SW480 (cell line): ENCODE data around the gene EXOC6B.

Source experiments
- DNase-seq: peaks from one replicate; pipeline ENCODE4 v3.0.0-alpha.2; 2016; ENCODE audit warnings: low spot score

Gene EXOC6B

GRCh38 chr2:72731116-72731515 is 94.7 kb downstream of the EXOC6B start:
- DNase-seq = no peak

DNA sequence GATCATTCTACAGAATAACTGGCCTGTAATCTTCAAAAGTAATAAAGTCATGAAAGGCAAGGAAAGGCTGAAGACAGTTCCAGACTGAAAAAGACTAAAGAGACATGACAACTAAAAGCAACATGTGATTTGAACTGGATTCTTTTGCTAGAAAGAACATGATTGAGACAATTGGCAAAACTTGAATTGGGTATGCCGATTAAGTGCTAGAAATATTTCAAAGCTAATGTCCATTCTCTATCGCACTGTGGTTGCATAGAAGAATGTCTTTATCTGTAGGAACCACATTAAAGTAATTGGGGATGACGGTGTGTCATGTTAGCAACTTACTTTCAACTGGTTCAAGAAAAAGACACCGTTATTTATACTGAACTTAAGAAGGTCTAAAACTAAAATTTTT is 98.5 kb downstream of the EXOC6B start:
- DNase-seq = no peak

- no peak for DNase-seq
These were observed 102.0 kb downstream of the EXOC6B start for GRCh38 chr2:72723769-72724370.

DNA sequence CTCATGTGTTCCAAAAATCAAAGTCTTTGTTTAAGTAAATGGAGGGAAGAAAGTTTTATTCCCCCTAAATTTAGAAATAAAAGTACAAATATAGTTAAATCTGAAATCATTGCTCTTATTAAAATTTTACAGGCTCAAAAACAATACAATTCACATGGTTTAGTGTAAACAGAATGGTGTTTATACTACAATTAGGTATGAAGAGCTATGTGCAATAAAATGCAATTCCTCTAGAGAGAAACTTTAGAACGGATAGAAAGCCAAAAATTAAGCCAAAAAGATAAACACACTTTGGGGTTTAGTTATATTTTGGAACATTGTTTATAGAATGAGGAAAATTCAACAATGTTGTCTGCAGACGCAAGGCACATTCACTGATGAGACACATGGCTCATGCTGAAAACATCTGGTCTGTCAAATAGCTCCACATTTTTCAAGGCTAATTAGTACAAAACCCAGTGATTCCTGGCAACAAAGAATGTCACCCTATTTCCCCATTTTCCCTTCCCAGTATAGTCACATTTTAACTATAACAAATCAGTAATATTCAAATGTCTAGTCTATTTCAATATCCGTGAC is 103.3 kb downstream of the EXOC6B start:
- DNase-seq = no peak

- DNase-seq = no peak
These were observed 106.4 kb downstream of the EXOC6B start for GRCh38 chr2:72719416-72719815.

- no peak for DNase-seq
These were observed 107.0 kb downstream of the EXOC6B start for GRCh38 chr2:72718876-72719275.

GRCh38 chr2:72716601-72717000 is 109.2 kb downstream of the EXOC6B start:
- no peak for DNase-seq

DNA sequence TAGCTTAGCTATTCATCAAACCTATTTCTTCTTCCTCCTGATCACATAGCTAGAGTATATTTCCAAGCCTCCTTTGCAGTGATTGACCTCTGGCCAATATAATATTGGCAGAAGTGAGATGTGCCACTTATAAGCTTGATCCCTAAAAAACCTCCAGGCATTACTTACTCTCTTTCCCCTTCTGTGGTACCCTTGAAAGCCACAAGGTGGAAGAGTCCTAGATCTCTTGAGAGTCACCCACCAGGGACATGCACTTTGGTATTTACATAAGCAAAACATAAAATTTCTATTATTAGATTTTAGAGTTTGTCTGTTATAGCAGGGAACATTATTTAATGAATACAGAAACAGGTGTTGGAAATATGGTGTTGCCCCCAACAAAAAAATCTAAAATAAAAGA is 112.0 kb downstream of the EXOC6B start:
- DNase-seq = no peak

GRCh38 chr2:72712977-72713376 is 112.9 kb downstream of the EXOC6B start:
- no peak for DNase-seq

- no peak for DNase-seq
These were observed 113.5 kb downstream of the EXOC6B start for GRCh38 chr2:72712304-72712703.

DNA sequence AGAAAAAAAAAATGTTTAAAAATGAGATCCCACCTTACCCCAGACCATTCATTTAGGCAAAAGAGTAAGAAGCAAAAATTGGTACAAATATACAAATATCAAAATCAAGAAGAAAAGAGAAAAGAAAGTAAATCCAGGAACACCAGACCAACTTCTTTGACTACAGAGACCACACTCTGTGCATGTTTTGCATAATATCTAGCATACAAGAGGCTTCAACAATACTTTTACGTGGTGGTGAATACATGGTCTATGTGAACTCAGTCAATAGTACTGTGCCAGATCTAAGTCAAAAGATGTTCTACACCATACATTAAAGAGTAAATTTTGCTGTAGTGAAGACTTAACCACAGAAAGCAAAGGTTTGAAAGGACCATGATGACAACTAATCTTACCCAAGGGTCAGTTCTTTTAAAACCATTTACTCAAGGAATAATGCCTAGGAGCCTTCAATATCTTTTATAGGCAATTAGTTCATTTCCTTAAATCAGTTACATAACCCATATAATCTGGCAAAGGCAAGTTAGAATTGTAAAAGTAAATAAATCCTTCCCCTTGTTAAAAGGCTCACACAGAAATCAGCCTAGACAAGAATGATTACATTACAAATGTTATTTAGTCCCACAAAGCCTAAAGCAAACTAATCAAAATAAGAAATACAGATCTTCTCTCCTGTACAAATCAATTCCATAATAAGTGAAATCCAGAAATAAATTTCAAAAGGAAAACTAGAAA is 115.2 kb downstream of the EXOC6B start:
- no peak for DNase-seq

- DNase-seq = no peak
These were observed 117.6 kb downstream of the EXOC6B start for GRCh38 chr2:72708236-72708635.

GRCh38 chr2:72698300-72698699 is 127.5 kb downstream of the EXOC6B start:
- no peak for DNase-seq

DNA sequence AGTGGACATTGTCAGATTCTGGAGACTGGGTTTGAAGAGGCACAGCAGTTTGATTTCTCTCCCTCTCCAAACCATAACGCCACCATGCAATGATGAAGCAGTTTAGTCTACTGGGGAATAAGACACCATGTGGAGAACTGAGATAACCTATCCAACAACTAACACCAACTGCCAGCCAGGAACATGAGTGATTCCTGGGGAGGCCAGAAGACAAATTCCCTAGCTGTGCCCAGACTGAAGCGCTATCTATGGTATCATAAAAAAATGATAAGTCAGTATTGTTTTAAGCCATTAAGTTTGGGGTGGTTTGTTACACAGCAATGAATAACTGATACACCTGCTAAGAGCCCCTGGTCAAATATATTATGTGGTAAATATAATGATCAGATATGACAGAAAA is 129.3 kb downstream of the EXOC6B start:
- DNase-seq = no peak

DNA sequence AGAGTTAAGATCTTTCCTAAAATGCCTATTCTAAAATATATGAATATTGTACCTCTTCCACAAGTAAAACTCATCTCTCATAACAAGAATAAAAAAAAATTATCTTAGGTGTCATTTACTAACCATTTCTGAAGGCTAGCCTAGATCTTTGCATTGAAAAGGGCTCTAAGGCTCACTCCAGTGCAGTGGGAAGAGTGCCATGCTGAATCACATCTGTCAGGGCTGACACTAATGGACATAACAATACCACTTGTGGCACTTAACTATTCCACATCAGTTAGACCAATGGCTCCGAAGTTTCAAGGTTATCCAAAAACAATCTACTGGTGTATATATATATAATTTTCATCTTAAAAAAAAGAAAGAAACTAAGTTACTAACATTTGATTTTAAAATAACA is 130.2 kb downstream of the EXOC6B start:
- no peak for DNase-seq

DNA sequence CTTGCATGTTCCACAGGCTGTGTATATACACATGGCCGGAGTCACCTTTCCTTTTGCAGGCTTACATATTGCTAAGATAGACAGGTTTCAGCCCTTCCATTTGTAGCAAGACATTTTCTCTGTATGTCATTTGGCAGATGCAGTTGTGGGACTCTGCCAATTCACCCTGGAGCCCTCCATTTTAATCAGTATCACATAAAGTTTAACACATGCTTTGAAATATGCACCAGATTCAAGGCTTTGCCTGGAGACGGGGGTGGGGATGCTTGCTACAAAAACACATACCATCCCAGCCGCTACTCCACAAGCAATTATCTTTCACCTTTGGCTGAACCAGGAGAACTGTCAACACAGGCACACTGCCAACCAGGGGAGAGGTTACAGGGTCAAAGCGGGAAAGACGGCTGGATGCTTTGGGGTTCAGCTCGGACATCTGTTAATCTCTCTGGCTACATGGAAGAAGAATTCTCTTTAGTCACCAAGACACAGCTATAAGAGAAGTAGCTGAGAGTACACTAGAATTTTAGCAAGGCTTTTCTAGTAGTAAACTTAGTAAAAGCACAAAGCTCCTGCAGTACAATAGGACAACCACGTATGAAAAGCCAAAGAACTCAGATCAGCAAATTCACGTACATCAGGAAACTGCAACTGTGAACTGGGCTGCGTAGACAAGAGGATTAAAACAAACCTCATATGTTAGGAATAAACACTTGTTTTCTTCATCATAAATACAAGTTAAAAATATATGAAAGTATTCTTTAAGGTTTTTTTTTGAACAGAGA is 130.9 kb downstream of the EXOC6B start:
- peak; percentile 38 for DNase-seq

GRCh38 chr2:72689579-72690195 is 136.1 kb downstream of the EXOC6B start:
- no peak for DNase-seq

- DNase-seq = no peak
These were observed 140.1 kb downstream of the EXOC6B start for GRCh38 chr2:72685638-72686213.

GRCh38 chr2:72682061-72682460 is 143.8 kb downstream of the EXOC6B start:
- DNase-seq = no peak

DNA sequence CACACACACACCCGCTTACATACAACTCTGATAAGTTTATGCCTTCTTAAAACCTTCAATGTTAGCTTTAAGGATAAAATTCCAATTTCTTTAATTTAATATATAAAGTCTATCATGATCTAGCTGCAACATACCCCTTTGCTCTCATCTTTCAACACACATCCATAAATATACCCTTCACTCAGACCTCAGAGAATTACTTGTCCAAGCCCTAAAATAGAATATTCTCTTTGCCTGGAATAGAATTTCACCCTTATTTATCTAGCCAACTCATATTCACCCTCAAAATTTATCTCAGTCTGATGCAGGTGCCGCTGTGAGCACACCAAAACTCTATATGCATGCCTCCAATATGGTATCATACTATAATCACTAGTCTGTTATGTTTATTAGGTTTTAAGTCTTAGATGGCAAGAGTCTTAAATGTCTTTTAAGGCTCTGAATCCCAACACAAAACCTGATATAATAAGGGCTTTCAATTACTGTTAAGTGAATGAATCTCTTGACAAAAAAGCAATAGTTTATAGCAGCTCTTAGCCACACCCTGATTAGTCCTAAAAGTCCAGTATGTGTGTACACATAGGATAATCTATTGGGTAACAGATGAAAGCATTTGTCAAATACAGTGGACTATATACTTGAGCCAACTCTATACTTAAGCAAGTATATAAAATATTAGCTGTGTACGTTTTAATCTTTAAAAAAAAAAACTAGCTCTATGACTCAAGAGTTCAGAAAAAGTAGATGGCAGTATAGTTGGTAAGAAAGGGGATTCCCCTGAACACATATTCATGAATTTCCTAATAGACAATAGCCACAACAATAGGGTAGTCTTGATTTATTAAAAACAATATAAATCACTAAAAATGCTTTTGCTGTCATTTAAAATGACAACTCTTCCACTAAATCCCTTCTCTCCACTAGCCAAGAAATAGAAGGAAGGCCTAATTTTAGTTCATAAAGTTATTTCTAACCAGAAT is 144.5 kb downstream of the EXOC6B start:
- DNase-seq = peak; percentile 2

DNA sequence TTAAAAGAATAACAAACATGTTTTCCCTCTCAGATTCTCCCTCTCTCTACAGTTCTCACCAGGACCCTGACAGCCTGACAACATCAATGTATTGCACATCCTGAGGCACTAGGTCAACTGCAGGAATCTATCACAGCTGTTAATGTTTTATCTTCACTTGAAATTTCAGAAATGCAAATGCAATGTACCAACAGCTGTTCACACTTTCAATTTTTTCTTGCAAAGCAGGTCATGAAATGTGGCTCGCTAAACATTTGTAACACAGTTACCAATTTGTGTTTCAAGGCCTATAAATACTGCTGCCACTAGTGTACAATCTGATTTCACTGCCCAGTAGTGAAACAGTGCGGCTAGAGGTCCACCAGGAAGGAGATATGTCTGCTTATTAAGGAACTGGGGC is 147.8 kb downstream of the EXOC6B start:
- no peak for DNase-seq
